ENCODE data around the gene SLC16A2. TPM values are rescaled to one million over a fixed set of nuclear protein-coding genes. Genes with fewer than 3 reads are reported as not detected.

Gene SLC16A2
- total RNA-seq, 1 experiment from 2014 or later: 17.8 TPM

- POLR2A ChIA-PET (ENCODE audit: low non-redundant PET): no interaction called here
- H3K9me3 ChIP-seq (ENCODE audit: low read depth, low read length, poor library complexity, severe bottlenecking): no peaks in the 10 kb centered on the region
- DNase-seq (ENCODE audit: low spot score): no peak
- BruUV-seq (replicated peaks): no TSS peak
- intact Hi-C loops (cut with micrococcal nuclease; ENCODE audit: unreplicated experiment): no loop called here
- peaks cover 9% of the 10 kb centered on the region for H3K4me1 ChIP-seq (ENCODE audit: insufficient read depth, low read length, poor library complexity, severe bottlenecking)
- no peaks in the 10 kb centered on the region for H3K36me3 ChIP-seq (ENCODE audit: insufficient read depth, low read length, poor library complexity, severe bottlenecking)
- H3K4me3 ChIP-seq (ENCODE audit: low read depth, low read length, poor library complexity, severe bottlenecking): no peak overlapping the region
- no peaks in the 10 kb centered on the region for H3K27me3 ChIP-seq (replicated peaks; ENCODE audit: insufficient read depth, low read depth, low read length, poor library complexity)
- H3K27ac ChIP-seq (ENCODE audit: low read depth, low read length, poor library complexity, severe bottlenecking): no peak overlapping the region
- no peak for TF ChIP-seq EZH2 (IDR thresholded peaks at IDR 0.05; ENCODE audit: borderline replicate concordance, low read depth, low read length, poor library complexity, severe bottlenecking)
- TF ChIP-seq CTCF (conservative IDR thresholded peaks at IDR 0.05; ENCODE audit: low read depth, low read length): no peak
- CTCF ChIA-PET: no interaction called here
Measured at GRCh38 chrX:74531081-74531480, 109.8 kb downstream of the SLC16A2 start.

DNA sequence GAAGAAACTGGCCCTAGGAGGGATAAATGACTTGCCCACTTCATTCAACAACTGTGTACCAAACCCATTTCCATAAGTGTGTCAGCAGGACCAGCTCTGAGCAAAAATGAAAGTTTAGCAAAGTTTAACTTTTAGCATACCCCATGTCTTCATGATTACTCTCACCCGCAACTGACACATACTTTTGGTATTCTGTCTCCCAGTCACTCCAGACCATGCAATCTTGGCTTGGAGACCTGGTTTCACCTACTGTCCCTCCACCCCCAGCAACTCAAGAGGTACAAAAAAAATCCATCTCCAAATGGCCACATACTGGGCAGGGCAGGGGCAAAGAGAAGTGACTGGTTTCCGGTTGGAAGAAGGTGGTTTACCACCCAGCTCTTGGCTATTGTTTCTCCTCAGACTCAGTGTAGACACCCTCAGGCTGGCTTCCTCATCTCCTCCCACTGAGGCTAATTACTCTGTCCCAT, 113.3 kb downstream of the SLC16A2 start:
- DNase-seq (ENCODE audit: low spot score): peak; percentile 68
- H3K27ac ChIP-seq (ENCODE audit: low read depth, low read length, poor library complexity, severe bottlenecking): peak overlapping the region; percentile 73

DNA sequence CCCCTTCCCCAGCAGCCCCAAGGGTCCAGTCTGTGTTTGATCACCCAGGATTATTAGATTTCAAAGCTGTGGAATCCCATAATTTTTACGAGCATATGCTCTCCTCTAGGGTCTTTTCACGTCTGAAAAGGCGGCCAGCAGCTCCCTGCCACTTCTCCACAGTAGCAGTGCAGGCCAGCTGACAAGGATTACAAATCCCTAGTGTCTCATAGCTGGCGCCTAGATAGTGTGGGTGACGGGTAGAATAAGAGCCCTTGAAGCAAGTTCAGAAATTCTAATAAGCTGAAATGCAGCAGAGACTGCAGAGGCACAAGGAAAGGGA, 113.8 kb downstream of the SLC16A2 start:
- Histone ChIP-seq H3K27me3 (replicated peaks; ENCODE audit: insufficient read depth, low read depth, low read length, poor library complexity) (no peaks in the 10 kb centered on the region), H3K36me3 (ENCODE audit: insufficient read depth, low read length, poor library complexity, severe bottlenecking) (no peaks in the 10 kb centered on the region), H3K4me3 (ENCODE audit: low read depth, low read length, poor library complexity, severe bottlenecking) (peak overlapping the region; percentile 47), H3K4me1 (ENCODE audit: insufficient read depth, low read length, poor library complexity, severe bottlenecking) (peaks cover 16% of the 10 kb centered on the region), H3K27ac (ENCODE audit: low read depth, low read length, poor library complexity, severe bottlenecking) (peak overlapping the region; percentile 73), H3K9me3 (ENCODE audit: low read depth, low read length, poor library complexity, severe bottlenecking) (no peaks in the 10 kb centered on the region)
- intact Hi-C loops (cut with micrococcal nuclease; ENCODE audit: unreplicated experiment): loop anchor here (1.0 to 5.0 kb wide), 2 partner anchors 113 to 152 kb away; partner anchors contain the start of gene SLC16A2
- BruUV-seq (replicated peaks): no TSS peak
- DNase-seq (ENCODE audit: low spot score): peak; percentile 88
- ChIA-PET CTCF (interaction anchor here (0.6 to 0.8 kb wide), 3 partner anchors 17 to 152 kb away, joined by 3 to 5 read pairs (median 3); no protein-coding TSS in a partner anchor), POLR2A (ENCODE audit: low non-redundant PET) (interaction anchor here (0.6 to 0.7 kb wide), 2 partner anchors 15 to 21 kb away, joined by 3 to 6 read pairs; no protein-coding TSS in a partner anchor)
- no peak for TF ChIP-seq EZH2 (IDR thresholded peaks at IDR 0.05; ENCODE audit: borderline replicate concordance, low read depth, low read length, poor library complexity, severe bottlenecking)
- TF ChIP-seq CTCF (conservative IDR thresholded peaks at IDR 0.05; ENCODE audit: low read depth, low read length): no peak

More for the DNA sequence above, 113.3 kb downstream of the SLC16A2 start:
- TF ChIP-seq EZH2 (IDR thresholded peaks at IDR 0.05; ENCODE audit: borderline replicate concordance, low read depth, low read length, poor library complexity, severe bottlenecking): no peak
- TF ChIP-seq CTCF (conservative IDR thresholded peaks at IDR 0.05; ENCODE audit: low read depth, low read length): no peak
- BruUV-seq (replicated peaks): TSS peak; percentile 61
- ChIA-PET POLR2A (ENCODE audit: low non-redundant PET) (interaction anchor here (0.7 kb wide), 1 partner anchor 20 kb away, joined by 6 read pairs; no protein-coding TSS in a partner anchor), CTCF (interaction anchor here (0.7 to 0.8 kb wide), 2 partner anchors 115 to 152 kb away, joined by 3 to 5 read pairs; no protein-coding TSS in a partner anchor)
- intact Hi-C loops (cut with micrococcal nuclease; ENCODE audit: unreplicated experiment): loop anchor here (1.0 to 5.0 kb wide), 2 partner anchors 112 to 151 kb away; partner anchors contain the start of gene SLC16A2
- H3K27me3 ChIP-seq (replicated peaks; ENCODE audit: insufficient read depth, low read depth, low read length, poor library complexity): no peaks in the 10 kb centered on the region
- H3K4me3 ChIP-seq (ENCODE audit: low read depth, low read length, poor library complexity, severe bottlenecking): peak overlapping the region; percentile 47
- peaks cover 16% of the 10 kb centered on the region for H3K4me1 ChIP-seq (ENCODE audit: insufficient read depth, low read length, poor library complexity, severe bottlenecking)
- H3K36me3 ChIP-seq (ENCODE audit: insufficient read depth, low read length, poor library complexity, severe bottlenecking): no peaks in the 10 kb centered on the region
- H3K9me3 ChIP-seq (ENCODE audit: low read depth, low read length, poor library complexity, severe bottlenecking): no peaks in the 10 kb centered on the region
